ENCODE measurements around the gene MUCL3. TPM values are rescaled to one million over a fixed set of nuclear protein-coding genes. Genes with fewer than 3 reads are reported as not detected.

MUCL3 gene
- total and polyA plus RNA-seq, 12 donors: under 0.01 to 0.02 TPM; not detected in 10

GRCh38 chr6:30954631-30955366 is 14.0 kb downstream of the MUCL3 start:
- WGBS, 4 donors: 59 to 67% (median 62%) methylated on average over 9 of the region's 9 CpGs
- Histone ChIP-seq H3K27me3 (no peaks in the 10 kb centered on the region), H3K27ac (no peak overlapping the region), H3K4me3 (peak overlapping the region in 1 of 4 donors; percentile 54), H3K36me3 (replicated peaks in 1 of 2) (no peaks in the 10 kb centered on the region), H3K9me3 (replicated peaks in 1 of 3) (no peaks in the 10 kb centered on the region), H3K4me1 (replicated peaks in 1 of 2) (no peaks in the 10 kb centered on the region)
- DNase-seq: no peak
- TF ChIP-seq POLR2A (IDR thresholded peaks at IDR 0.05): no peak
- TF ChIP-seq CTCF (IDR thresholded peaks at IDR 0.05): no peak
- intact Hi-C loops (cut with DNase I): no loop called here

GRCh38 chr6:30955367-30956042 is 14.7 kb downstream of the MUCL3 start:
- TF ChIP-seq POLR2A (IDR thresholded peaks at IDR 0.05) (no peak), CTCF (IDR thresholded peaks at IDR 0.05) (no peak)
- intact Hi-C loops (cut with DNase I): no loop called here
- H3K4me1 ChIP-seq (replicated peaks in 1 of 2): no peaks in the 10 kb centered on the region
- no peak overlapping the region for H3K27ac ChIP-seq
- DNase-seq: peak; percentile 26 to 55 (median 32)
- H3K27me3 ChIP-seq: no peaks in the 10 kb centered on the region
- WGBS, 4 donors: 11 to 28% (median 21%) methylated on average over 14 to 46 of the region's 46 CpGs
- peak overlapping the region in 2 of 4 donors; percentile 28 to 54 for H3K4me3 ChIP-seq
- H3K36me3 ChIP-seq (replicated peaks in 1 of 2): no peaks in the 10 kb centered on the region
- no peaks in the 10 kb centered on the region for H3K9me3 ChIP-seq (replicated peaks in 1 of 3)

- intact Hi-C loops (cut with DNase I): no loop called here
- H3K36me3 ChIP-seq (replicated peaks in 1 of 2): no peaks in the 10 kb centered on the region
- no peak for DNase-seq
- H3K4me3 ChIP-seq: no peak overlapping the region
- TF ChIP-seq CTCF (IDR thresholded peaks at IDR 0.05): no peak
- TF ChIP-seq POLR2A (IDR thresholded peaks at IDR 0.05): no peak
- no peaks in the 10 kb centered on the region for H3K9me3 ChIP-seq (replicated peaks in 1 of 3)
- H3K27me3 ChIP-seq: no peaks in the 10 kb centered on the region
- H3K4me1 ChIP-seq (replicated peaks in 1 of 2): no peaks in the 10 kb centered on the region
- no peak overlapping the region for H3K27ac ChIP-seq
- WGBS, 4 donors: 73 to 83% (median 78%) methylated on average over 2 of the region's 2 CpGs
Measured at GRCh38 chr6:30957716-30958115, 16.9 kb downstream of the MUCL3 start.

GRCh38 chr6:30960907-30961673 is 20.3 kb downstream of the MUCL3 start:
- no peaks in the 10 kb centered on the region for H3K27me3 ChIP-seq
- TF ChIP-seq CTCF (IDR thresholded peaks at IDR 0.05) (no peak), POLR2A (IDR thresholded peaks at IDR 0.05) (no peak)
- no peak for DNase-seq
- no peak overlapping the region for H3K27ac ChIP-seq
- no peaks in the 10 kb centered on the region for H3K4me1 ChIP-seq (replicated peaks in 1 of 2)
- intact Hi-C loops (cut with DNase I): no loop called here
- H3K4me3 ChIP-seq: no peak overlapping the region
- no peaks in the 10 kb centered on the region for H3K9me3 ChIP-seq (replicated peaks in 1 of 3)
- 73 to 86% (median 77%) methylated on average over 9 of the region's 9 CpGs for WGBS, 4 donors
- H3K36me3 ChIP-seq (replicated peaks in 1 of 2): no peaks in the 10 kb centered on the region
